GM19240 (cell line): ENCODE measurements around the gene POMP.
"Not testable (repeated sequence)": the region's sequence is repeated elsewhere in the genome, so short reads cannot be mapped to it uniquely, and the experiment has no call there.

ENCODE experiments used
- DNase-seq: peaks from one replicate; pipeline ENCODE4 v3.0.0; 2011; ENCODE audit warnings: low spot score; ENCODE audit not compliant: insufficient read length

The POMP gene

DNA sequence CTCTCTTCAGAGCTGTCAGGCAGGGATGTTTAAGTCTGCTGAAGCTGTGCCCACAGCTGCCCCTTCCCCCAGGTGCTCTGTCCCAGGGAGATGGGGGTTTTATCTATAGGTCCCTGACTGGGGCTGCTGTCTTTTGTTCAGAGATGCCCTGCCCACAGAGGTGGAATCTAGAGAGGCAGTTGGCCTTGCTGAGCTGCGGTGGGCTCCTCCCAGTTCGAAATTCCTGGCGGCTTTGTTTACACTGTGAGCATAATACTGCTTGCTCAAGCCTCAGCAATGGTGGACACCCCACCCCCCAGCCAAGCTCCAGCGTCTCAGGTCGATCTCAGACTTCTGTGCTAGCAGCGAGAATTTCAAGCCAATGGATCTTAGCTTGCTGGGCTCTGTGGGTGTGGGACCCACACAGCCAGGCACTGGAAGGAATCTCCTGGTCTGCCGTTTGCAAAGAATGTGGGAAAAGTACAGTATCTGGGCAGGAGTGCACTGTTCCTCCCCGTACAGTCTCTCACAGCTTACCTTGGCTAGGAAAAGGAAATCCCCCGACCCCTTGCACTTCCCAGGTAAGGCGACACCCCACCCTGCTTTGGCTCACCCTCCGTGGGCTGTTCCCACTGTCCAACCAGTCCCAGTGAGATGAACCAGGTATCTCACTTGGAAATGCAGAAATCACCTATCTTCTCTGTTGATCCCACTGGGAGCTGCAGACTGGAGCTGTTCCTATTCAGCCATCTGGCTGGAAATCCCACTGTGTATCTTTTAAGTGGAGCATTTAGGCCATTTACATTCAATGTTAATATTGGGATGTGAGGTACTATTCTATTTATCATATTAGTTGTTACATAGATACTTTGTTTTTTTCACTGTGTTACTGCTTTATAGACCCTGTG lies 34.9 kb downstream of the POMP start:
- DNase-seq = not testable (repeated sequence)

DNA sequence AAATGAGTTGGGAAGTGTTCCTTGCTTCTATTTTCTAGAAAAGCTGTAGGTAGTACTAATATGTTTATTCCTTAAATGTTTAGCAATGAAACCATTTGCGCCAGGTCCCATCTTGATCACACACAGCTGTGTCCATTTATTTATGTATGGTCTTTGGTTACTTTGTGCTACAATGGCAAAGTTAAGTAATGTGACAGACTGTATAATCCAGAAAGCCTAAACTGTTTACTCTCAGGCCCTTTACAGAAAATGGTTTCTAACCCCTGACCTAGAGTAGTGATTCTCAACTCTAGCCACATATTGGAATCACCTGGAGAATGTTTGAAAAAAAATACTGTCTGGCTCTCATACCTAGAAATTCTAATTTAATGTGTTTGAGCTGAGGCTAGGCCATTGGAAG lies 38.5 kb downstream of the POMP start:
- DNase-seq = no peak

DNA sequence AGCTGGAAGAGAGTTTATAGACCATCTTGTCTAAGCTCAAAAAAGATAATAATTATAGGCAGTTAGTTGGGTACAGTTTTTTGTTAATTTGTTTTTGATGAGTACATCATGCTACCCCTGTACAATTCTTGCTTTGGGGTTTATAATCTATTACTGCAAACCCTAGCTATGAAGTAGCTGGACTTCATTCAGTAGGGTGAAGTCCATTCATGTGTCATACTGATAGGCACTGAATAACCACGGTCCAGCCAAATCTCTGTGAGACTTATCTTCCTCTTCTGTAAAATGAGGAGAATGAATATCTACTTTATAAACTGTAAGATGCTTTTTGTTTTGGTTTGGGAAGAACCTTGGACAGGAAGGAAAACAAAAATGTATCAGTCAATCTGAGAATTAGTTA lies 40.3 kb downstream of the POMP start:
- no peak for DNase-seq

DNA sequence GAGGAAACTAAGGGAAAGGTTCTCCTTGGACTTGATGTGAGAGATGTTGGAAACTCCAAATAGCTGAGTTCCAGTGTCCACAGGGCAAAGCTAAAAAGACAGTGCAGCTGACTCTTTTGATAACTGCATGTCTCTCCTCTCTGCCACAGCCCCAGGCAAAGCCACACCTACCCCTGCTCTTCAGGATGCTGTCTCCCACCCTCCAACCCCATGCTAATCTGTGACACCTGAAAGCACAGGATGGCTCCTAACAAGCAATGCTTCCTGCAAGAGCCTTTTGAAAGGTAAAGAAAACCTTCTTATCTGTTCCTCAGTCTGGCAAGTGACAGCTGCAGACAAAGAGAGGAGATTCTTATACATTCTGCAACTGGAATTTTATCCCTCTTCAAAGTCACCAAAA lies 45.4 kb downstream of the POMP start:
- no peak for DNase-seq

DNA sequence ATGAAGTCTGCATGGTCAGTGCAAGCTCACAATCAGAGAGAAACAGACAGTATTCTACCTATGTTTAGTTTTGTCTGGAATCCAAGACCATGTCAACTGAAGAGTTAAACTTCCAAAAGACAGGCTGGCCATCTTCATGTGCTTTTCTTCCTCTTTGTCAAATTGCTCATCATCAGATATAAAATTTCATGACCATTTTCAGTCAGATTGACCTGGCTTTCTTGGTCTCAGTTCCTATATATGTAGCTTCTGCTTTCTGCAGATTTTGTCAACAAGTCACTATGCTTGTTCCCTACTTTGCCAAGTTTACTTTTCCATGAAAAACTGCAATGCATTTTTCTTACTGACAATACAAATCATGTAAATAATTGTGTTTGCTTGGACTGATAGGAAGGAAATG lies 46.0 kb downstream of the POMP start:
- DNase-seq = no peak

DNA sequence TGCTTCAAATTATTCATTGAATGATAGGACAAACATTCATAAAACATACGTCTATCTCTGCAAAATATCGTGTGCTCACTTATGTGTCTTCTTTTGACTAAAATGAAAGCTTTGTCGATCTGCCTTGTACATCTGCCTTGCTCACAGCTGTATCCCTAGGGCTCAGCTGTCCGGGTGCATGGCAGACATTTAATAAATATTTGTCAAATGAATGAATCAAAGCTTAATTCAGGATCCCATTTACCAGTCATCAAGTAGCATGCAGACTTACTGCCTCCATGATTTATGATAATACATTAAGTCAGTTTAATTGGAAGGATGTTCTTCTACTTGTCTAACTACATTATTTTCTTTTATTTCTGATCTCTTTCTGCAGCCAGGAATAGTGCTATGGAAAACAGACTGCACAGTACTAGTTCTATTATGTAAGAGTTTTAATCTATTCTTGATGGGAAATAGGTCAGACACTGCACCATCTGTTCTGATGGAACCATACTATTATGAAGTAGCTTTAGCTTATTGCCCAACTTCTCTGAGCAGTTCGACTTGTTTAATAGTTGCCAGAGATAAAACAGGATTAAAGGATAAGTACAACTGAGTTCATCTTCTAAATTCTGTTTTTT lies 46.6 kb downstream of the POMP start:
- no peak for DNase-seq

DNA sequence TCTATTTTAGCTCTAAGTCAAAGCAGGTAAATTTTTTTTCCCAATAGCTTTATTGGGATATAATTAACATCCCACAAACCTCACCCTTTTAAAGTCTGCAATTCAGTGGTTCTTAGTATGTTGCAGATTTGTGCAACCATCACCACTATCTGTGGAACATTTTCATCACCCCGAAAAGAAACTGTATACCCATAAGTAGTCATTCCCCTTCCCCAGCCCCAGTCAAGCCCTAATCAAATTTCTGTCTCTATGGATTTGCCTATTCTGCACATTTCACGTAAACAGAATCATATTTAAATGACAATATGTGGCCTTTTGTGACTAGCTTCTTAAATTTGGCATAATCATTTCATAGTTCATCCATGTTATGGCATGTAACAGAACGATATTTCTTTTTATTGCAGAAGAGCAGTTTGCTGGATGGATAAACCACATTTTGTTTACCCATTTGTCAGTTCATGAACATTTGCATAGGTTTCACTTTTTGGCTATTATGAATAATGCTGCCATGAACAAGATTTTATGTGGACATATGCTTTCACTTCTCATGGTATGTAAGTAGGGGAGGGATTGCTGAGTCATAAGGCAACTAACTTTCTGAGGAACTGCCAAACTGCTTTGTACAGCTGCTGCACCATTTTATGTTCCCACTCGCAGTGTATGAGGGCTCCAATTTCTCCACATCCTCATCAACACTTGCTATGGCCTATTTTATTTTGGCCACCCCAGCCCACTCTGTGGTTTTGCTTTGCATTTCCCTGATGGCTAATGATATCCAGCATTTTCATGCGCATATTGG lies 48.9 kb downstream of the POMP start:
- DNase-seq = no peak

DNA sequence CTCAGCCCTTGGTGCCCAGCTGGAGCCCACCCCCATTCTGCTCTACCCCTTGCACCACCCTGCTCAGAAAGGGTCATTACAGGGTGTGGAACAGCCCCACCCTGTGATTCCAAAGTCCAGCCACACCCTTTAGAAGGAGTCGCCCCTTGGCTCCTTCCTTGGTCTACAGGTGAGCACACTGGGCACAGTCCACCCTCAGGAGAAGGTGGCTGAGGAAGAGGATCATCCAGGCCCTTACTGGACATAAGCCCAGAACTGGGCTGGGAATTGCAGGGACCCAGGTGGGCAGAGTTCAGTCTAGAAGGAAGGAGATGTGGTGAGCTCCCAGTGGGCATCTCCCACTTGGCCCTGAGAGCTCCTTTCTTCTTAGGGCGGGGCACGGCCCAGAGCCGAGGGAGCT lies 51.2 kb downstream of the POMP start:
- no peak for DNase-seq

DNA sequence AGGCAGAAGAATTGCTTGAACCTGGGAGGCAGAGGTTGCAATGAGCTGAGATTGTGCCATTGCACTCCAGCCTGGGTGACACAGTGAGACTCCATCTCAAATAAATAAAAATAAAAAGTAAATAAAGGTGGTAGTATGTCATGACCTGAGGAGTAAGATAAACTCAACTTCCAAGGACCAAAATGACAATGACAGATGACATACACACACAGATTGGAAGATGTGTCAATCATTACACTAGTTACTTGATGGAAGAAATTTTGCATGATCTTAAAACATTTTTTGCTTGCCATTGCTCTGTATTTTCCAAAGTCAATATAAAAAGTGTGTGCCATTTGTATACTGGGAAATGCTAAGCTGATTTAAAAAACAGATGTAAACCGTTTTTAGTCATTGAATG lies 55.7 kb downstream of the POMP start:
- DNase-seq = no peak

DNA sequence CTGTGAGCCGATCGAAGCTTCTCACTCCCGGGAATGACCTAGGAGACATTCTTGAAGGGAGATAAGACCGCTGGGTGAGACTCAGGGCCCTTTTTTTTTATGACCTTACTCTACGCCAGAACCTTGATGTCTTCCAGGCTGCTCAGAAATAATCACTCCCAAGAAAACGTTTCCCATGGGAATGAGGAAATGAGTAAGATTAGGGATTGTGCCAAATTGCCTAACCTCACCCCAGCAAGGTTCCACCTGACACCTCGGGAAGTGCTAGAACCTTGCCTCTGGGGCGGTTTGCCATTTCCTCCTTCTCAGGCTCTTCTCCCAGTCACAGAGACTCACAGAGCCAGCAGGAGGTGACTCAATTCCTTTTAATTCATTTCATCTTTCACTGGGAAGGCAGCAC lies 57.6 kb downstream of the POMP start:
- no peak for DNase-seq

DNA sequence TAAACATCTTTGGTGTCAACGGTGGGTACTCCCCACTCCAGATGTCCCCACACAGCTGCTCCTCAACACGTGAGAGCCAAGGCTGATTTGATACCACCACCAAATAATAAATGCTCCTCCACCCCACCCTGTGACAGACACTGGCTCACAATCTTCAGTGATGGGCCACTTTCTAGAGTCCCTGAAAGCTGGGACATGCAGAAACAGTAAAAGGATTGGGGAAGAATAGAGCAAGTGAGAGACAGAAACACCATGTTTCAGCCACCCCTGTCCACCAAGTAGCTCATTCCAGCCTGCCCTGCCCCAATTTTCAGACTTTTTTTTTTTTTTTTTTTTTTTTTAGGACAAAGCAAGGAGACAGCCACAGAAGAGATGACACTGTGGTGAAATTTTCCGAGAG lies 58.2 kb downstream of the POMP start:
- DNase-seq = no peak

DNA sequence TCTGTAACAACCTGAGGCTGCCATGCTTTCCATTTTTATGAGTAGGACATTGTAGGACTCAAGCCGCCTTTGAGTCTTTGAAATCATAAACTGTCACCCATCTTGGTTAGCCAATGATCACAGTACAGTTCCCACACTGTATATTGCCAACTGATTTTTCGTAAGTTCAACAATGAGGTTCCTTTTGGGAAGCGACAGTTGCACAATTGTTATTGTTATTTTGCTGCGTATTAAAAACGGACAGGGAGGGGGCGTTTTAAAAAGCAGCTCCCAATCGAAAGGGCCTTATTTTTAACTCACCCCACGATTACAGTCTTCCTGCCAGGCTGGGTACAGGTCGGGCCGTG lies 59.2 kb downstream of the POMP start:
- no peak for DNase-seq

DNA sequence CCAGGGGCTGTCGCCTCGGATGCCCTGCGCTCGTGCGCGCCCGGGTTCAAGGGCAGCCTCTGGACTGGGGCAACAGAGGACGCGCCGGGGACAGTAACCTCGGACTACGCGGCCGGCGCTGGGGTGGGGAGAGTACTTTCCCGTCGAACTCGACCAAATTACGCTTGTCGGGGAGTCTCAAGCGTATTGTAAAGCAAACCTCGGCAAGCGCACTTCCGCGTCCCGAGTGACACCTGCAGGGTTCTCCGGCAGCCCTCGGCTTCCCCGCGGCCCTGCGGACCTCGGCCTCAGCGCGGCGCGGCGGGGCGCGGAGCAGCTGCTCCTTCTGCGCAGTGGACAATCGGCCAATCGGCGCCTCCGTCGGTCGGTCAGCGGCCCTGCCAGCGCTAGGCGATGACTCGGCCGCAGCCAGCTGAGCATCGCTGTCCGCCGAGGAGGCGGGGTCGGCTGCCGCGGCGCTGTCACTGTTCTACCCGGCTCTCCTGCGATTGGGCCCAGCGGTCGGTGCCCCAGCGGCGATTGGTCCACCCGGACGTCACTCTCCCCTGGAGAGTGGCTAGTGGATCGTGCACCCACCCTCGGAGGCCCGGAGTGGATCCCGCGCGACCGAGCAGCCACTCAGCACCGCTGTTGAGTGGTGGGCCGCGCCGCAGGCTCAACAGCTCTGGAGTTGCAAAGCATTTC lies 59.8 kb downstream of the POMP start, which contains the start of gene SLC46A3:
Gene SLC46A3 (minus strand): TSS at position 428 of the 684 bp plus-strand sequence. CDS start 972 bp downstream, outside the sequence.
- peak; percentile 94 for DNase-seq

DNA sequence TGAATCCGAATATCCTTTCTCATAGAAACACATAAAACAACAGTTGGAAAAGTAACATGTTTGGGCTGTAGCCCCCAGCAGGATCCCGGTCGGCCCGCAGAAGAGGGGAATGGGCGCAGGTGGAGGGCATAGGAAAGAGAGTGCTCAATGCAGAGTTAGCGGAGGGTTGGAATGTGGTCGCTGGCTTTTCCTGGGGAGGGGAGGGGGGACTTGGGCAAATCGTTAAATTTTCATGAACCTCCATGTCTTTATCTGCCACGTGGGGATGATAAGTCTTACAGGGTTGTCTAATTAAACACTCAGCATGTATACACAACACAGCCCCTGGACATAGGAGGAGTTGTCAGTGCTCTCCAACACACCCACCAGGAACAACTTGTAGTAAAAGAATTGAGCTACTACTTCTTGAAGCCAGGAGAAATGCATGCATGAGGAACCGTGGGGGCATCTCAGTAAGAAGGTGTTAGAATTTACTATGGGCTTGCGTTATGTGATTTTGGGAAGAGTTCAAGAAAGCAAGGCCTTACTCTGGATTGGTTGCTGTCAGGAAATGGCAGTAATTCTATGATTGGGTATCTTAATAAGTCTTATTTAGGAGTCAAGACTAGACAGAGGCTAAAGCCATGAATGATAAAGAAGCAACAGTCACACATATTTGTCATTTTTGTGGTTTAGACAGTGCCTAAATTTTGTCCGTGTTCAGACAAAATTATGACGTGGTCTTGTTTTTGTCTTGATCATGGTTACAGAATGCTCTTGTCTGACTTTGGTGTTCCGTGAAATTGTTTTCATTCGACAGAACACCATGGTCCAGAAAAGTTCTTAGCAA lies 60.5 kb downstream of the POMP start:
- DNase-seq = no peak

DNA sequence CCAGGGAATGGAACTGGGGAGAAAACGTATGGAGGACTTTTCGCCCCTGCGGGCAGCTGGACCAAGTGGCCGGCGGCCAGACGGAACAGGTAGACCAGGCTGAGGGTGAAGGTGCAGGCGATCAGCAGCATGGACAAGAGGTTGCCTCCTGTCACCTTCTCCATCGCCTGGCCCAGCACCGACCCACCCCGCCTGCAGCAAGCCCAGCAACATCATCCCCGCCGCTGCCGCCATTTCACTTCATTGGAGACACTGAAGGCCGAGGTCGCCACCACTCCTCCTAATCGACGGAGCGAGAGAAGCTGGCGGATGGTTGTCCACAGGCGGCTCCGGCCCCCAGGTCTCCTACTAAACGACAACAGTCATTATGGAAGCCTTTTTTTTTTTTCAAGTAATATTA lies 64.9 kb downstream of the POMP start:
- no peak for DNase-seq

DNA sequence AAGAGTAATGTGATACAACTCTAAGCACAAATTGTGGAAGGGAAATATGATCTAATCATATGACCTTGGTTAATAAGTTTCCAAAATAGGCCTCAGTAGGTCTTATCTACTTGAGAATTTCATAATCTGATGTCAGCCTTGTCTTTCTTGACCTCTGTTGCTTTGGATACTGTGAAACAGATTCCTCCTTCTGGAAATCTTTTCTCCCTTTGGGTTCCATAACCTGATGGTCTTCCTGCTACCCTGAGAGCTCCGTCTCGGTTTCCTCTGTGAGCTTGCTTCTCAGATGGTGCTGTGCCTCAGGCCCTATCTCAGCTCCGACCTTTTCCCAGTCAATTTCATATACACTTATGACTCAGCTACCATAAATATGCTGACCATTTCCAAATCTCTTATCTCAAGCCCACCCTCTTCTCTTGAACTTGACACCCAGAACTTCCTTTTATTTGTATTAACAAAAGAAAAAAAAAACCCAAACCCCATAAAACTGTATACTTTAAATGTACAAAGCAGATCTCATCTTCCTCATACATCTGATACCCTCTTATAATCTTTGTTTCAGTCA lies 66.2 kb downstream of the POMP start:
- no peak for DNase-seq
